PC-9 (cell line): ENCODE measurements around the gene PLA2G4A. TPM values are rescaled to one million over a fixed set of nuclear protein-coding genes. Genes with fewer than 3 reads are reported as not detected.

Experiments
- BruUV-seq: library from RNA; stranded (reverse); fragments of 400-500 nt; replicated peaks from 2 replicates; lab custom pipeline; 2021; lab: Mats Ljungman, UMichigan
- CTCF ChIA-PET: fragments of 300-600 bp; sonication (Branson Sonifier 250); formaldehyde crosslinking; loops from one replicate; lab custom pipeline; 2022; ENCODE audit warnings: antibody characterized with exemption; lab: Charles Lee
- POLR2A ChIA-PET: fragments of 300-600 bp; sonication (Branson Sonifier 250); formaldehyde crosslinking; loops from one replicate; lab custom pipeline; 2022; ENCODE audit warnings: antibody characterized with exemption; ENCODE audit not compliant: unreplicated experiment; lab: Charles Lee
- DNase-seq, 2 experiments: peaks; one replicate each; pipeline versions ENCODE4 v3.0.0 to v3.0.0-alpha.2; 2015 to 2022; ENCODE audit warnings: mixed read lengths in 1 of 2
- H2AFZ ChIP-seq: fragments of 200-600 bp; sonication (generic); 2 replicates; pipeline ENCODE4 v1.8.1; 2017; ENCODE audit warnings: antibody characterized with exemption
- H3F3A ChIP-seq: fragments of 200-600 bp; sonication (generic); 2 replicates; pipeline ENCODE4 v1.8.1; 2017; ENCODE audit warnings: antibody characterized with exemption, mild to moderate bottlenecking, low read depth; ENCODE audit not compliant: insufficient read depth
- H3K27ac ChIP-seq: fragments of 200-600 bp; sonication (generic); 2 replicates; pipeline ENCODE4 v1.6.1; 2016; ENCODE audit warnings: mixed run types
- H3K27me3 ChIP-seq: fragments of 200-600 bp; sonication (generic); 2 replicates; pipeline ENCODE4 v1.6.1; 2016; ENCODE audit warnings: low read depth, mixed run types; ENCODE audit not compliant: insufficient read depth
- H3K36me3 ChIP-seq: fragments of 200-600 bp; sonication (generic); 2 replicates; pipeline ENCODE4 v1.6.1; 2016; ENCODE audit warnings: low read depth, mixed run types
- H3K4me1 ChIP-seq: fragments of 200-600 bp; sonication (generic); replicated peaks from 2 replicates; pipeline ENCODE4 v1.6.1; 2016; ENCODE audit warnings: mixed run types; ENCODE audit not compliant: insufficient read depth
- H3K4me2 ChIP-seq: fragments of 200-600 bp; sonication (generic); 2 replicates; pipeline ENCODE4 v1.6.1; 2017; ENCODE audit warnings: mixed run types
- H3K4me3 ChIP-seq: fragments of 200-600 bp; sonication (generic); 2 replicates; pipeline ENCODE4 v1.6.1; 2016; ENCODE audit warnings: mixed run types
- H3K79me2 ChIP-seq: fragments of 200-600 bp; sonication (generic); 2 replicates; pipeline ENCODE4 v1.6.1; 2017; ENCODE audit warnings: low read depth, mixed run types
- H3K9me2 ChIP-seq: fragments of 200-600 bp; sonication (generic); 2 replicates; pipeline ENCODE4 v1.8.1; 2017; ENCODE audit warnings: mild to moderate bottlenecking; ENCODE audit not compliant: insufficient read depth
- H3K9me3 ChIP-seq: fragments of 200-600 bp; sonication (generic); 2 replicates; pipeline ENCODE4 v1.8.1; 2016; ENCODE audit warnings: low read depth; ENCODE audit not compliant: insufficient read depth
- H4K20me1 ChIP-seq: fragments of 200-600 bp; sonication (generic); 2 replicates; pipeline ENCODE4 v1.8.1; 2017; ENCODE audit not compliant: insufficient read depth
- EZH2 ChIP-seq: fragments of 200-600 bp; sonication (generic); IDR thresholded peaks from 2 replicates; pipeline ENCODE4 v1.8.0; 2017; ENCODE audit warnings: antibody characterized with exemption, low read depth
- intact Hi-C: fragments of 100-400 bp; cut with micrococcal nuclease; formaldehyde crosslinking; loops from one replicate; pipeline ENCODE4 v1.10.0; 2022; ENCODE audit not compliant: unreplicated experiment
- total RNA-seq: library from RNA; stranded (reverse); gene quantifications from 2 replicates; pipeline ENCODE4 v1.2.3, GENCODE V29; 2021
- TF ChIP-seq, protein P1 (sequence below): fragments of 200-600 bp; sonication (generic); conservative IDR thresholded peaks from 2 replicates; pipeline ENCODE4 v1.6.1; 2017; ENCODE audit warnings: mixed run types, antibody characterized with exemption, mild to moderate bottlenecking, moderate library complexity

PLA2G4A gene
- total RNA-seq, 1 experiment from 2014 or later, result 3.3 TPM

DNA sequence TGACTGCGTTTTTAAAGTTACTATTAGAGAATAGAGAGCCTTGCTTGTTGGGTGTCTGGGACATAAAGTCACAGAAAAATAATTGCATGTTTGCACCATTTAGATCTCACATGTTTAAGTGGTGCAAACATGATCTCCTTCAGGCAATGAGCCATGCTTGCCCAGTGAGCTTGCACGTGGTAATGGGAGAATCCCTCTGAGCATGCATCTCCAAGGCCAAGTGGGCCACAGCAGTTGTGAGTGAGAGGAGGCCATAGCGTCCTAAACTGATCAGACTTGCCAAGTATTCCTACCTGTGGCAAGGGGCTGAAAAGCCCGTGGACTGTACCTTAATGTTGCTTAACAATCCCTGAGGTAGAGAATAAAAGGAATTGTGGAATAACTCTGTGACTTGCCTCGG, 158.3 kb downstream of the PLA2G4A start:
- DNase-seq, result no peak
- POLR2A ChIA-PET, result no interaction called here
- H4K20me1 ChIP-seq, result no peaks in the 10 kb centered on the region
- intact Hi-C loops, result loop anchor here (2.0 kb wide), 2 partner anchors 264 to 306 kb away; partner anchors contain the start of gene PTGS2
- no peak overlapping the region for H2AFZ ChIP-seq
- H3K9me2 ChIP-seq, result no peaks in the 10 kb centered on the region
- no peaks in the 10 kb centered on the region for H3K9me3 ChIP-seq
- CTCF ChIA-PET, result interaction anchor here (1.0 kb wide), 1 partner anchor 612 kb away, joined by 5 read pairs; the partner anchor contains the start of gene TPR
- no peaks in the 10 kb centered on the region for H3F3A ChIP-seq
- TF ChIP-seq, protein P1, sequence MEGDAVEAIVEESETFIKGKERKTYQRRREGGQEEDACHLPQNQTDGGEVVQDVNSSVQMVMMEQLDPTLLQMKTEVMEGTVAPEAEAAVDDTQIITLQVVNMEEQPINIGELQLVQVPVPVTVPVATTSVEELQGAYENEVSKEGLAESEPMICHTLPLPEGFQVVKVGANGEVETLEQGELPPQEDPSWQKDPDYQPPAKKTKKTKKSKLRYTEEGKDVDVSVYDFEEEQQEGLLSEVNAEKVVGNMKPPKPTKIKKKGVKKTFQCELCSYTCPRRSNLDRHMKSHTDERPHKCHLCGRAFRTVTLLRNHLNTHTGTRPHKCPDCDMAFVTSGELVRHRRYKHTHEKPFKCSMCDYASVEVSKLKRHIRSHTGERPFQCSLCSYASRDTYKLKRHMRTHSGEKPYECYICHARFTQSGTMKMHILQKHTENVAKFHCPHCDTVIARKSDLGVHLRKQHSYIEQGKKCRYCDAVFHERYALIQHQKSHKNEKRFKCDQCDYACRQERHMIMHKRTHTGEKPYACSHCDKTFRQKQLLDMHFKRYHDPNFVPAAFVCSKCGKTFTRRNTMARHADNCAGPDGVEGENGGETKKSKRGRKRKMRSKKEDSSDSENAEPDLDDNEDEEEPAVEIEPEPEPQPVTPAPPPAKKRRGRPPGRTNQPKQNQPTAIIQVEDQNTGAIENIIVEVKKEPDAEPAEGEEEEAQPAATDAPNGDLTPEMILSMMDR, result no peak
- TF ChIP-seq EZH2, result no peak
- H3K27me3 ChIP-seq, result no peaks in the 10 kb centered on the region
- no peak overlapping the region for H3K4me2 ChIP-seq
- BruUV-seq, result no TSS peak
- H3K79me2 ChIP-seq, result no peaks in the 10 kb centered on the region
- H3K27ac ChIP-seq, result no peak overlapping the region
- H3K36me3 ChIP-seq, result no peaks in the 10 kb centered on the region
- H3K4me3 ChIP-seq, result no peak overlapping the region
- H3K4me1 ChIP-seq, result no peaks in the 10 kb centered on the region

DNA sequence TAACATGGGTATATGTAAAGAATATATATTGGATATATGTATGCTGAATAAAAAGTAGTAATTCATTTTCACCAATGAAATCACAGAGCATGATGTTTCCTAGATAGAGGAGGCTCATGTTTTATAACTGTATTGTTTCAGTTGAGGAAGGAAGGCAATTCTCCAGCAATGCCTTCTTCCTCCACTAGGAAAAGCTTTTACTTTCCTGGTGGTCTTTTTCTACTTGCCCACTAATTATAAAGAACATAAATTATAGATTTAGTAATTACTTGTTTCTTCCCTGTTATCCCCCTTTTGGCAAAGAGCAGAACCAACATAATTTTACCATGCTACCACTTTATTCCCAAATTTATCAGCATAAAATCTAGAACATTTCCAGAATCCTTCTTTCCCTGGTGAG, 159.0 kb downstream of the PLA2G4A start:
- Histone ChIP-seq H3K27me3 (no peaks in the 10 kb centered on the region), H2AFZ (no peak overlapping the region), H3K4me2 (no peak overlapping the region), H3K4me3 (no peak overlapping the region), H3K36me3 (no peaks in the 10 kb centered on the region), H3K4me1 (no peaks in the 10 kb centered on the region), H3F3A (no peaks in the 10 kb centered on the region), H3K79me2 (no peaks in the 10 kb centered on the region), H3K9me3 (no peaks in the 10 kb centered on the region), H3K9me2 (no peaks in the 10 kb centered on the region), H3K27ac (no peak overlapping the region), H4K20me1 (no peaks in the 10 kb centered on the region)
- POLR2A ChIA-PET, result no interaction called here
- BruUV-seq, result no TSS peak
- no peak for DNase-seq
- intact Hi-C loops, result loop anchor here (2.0 kb wide), 2 partner anchors 265 to 307 kb away; partner anchors contain the start of gene PTGS2
- TF ChIP-seq, protein P1, result no peak
- no peak for TF ChIP-seq EZH2
- CTCF ChIA-PET, result no interaction called here

DNA sequence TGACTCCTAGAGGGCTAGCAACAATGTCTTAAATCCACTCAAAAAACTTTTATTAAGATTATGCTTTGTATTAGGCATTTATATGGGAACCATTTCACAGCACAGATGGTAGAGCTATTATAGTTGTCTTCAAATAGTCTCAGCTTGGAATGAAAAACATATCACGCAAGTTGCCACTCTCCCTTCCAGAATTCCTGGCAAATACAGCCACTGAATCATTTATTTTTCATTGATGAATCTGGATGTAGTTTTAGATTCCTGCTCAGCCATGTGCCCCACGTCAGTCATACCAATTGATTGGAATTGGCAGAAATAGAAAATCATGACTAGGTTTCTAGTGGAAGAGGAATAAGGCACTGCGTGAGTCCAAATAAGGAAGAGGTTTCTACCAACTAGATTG, 165.2 kb downstream of the PLA2G4A start:
- intact Hi-C loops, result no loop called here
- Histone ChIP-seq H3K9me2 (no peaks in the 10 kb centered on the region), H3K27ac (no peak overlapping the region), H3K4me1 (no peaks in the 10 kb centered on the region), H3K4me3 (no peak overlapping the region), H3K27me3 (no peaks in the 10 kb centered on the region), H3F3A (no peaks in the 10 kb centered on the region), H3K36me3 (no peaks in the 10 kb centered on the region), H3K9me3 (no peaks in the 10 kb centered on the region), H4K20me1 (no peaks in the 10 kb centered on the region), H3K79me2 (no peaks in the 10 kb centered on the region), H2AFZ (no peak overlapping the region), H3K4me2 (no peak overlapping the region)
- ChIA-PET POLR2A (no interaction called here), CTCF (no interaction called here)
- DNase-seq, result no peak
- no TSS peak for BruUV-seq
- no peak for TF ChIP-seq EZH2
- TF ChIP-seq, protein P1, result no peak
